DND-41 (cell line): Measurements from ENCODE around the gene SELENOH.

ENCODE experiments used
- ATAC-seq: fragments of 200-7000 bp; cut with Tn5 transposase; 3 replicates; pipeline ENCODE4 v1.9.1; 2021; ENCODE audit warnings: low read depth; ENCODE audit not compliant: insufficient read depth
- DNase-seq: peaks from one replicate; pipeline ENCODE4 v3.0.0-alpha.2; 2020
- H2AFZ ChIP-seq: 2 replicates; pipeline ENCODE4 v1.6.0; 2012; ENCODE audit warnings: low read depth, low read length
- H3K27ac ChIP-seq: 2 replicates; pipeline ENCODE4 v1.5.1; 2012; ENCODE audit warnings: low read length, inconsistent platforms
- H3K27me3 ChIP-seq: fragments of 200-600 bp; sonication (generic); 2 replicates; pipeline ENCODE4 v1.6.0; 2012; ENCODE audit warnings: low read length, mild to moderate bottlenecking, inconsistent platforms; ENCODE audit not compliant: insufficient read depth, poor library complexity
- H3K36me3 ChIP-seq: 2 replicates; pipeline ENCODE4 v1.5.1; 2012; ENCODE audit warnings: low read length, inconsistent platforms; ENCODE audit not compliant: insufficient read depth
- H3K4me1 ChIP-seq: 2 replicates; pipeline ENCODE4 v1.5.1; 2012; ENCODE audit warnings: mild to moderate bottlenecking, low read length; ENCODE audit not compliant: insufficient read depth
- H3K4me2 ChIP-seq: 2 replicates; pipeline ENCODE4 v1.6.0; 2012; ENCODE audit warnings: mild to moderate bottlenecking, moderate library complexity, low read length, inconsistent platforms; ENCODE audit not compliant: insufficient read depth
- H3K4me3 ChIP-seq, 2 experiments: fragments of 200-600 bp in 1 of 2; shearing (Covaris generic) in 1 of 2; 2 replicates each; pipeline ENCODE4 v1.5.1; 2012 to 2016; ENCODE audit warnings: inconsistent platforms in 2 of 2, low read length in 2 of 2, mild to moderate bottlenecking in 2 of 2, low read depth in 1 of 2, moderate library complexity in 1 of 2
- H3K79me2 ChIP-seq: 2 replicates; pipeline ENCODE4 v1.6.0; 2012; ENCODE audit warnings: low read length, inconsistent platforms; ENCODE audit not compliant: insufficient read depth
- H3K9ac ChIP-seq: 2 replicates; pipeline ENCODE4 v1.6.0; 2012; ENCODE audit warnings: low read depth, mild to moderate bottlenecking, inconsistent platforms, low read length, moderate library complexity
- H3K9me3 ChIP-seq: 2 replicates; pipeline ENCODE4 v1.5.1; 2012; ENCODE audit warnings: low read length, moderate library complexity, mild to moderate bottlenecking, inconsistent platforms; ENCODE audit not compliant: insufficient read depth, severe bottlenecking
- H4K20me1 ChIP-seq: 2 replicates; pipeline ENCODE4 v1.6.0; 2012; ENCODE audit warnings: low read length; ENCODE audit not compliant: insufficient read depth
- CTCF ChIP-seq: IDR thresholded peaks from 2 replicates; pipeline ENCODE4 v1.5.1; 2012; ENCODE audit warnings: borderline replicate concordance, low read length, moderate library complexity, mild to moderate bottlenecking; ENCODE audit not compliant: poor library complexity, severe bottlenecking; ENCODE audit errors: extremely low read depth
- EZH2 ChIP-seq: IDR thresholded peaks from 3 replicates; pipeline ENCODE4 v1.6.1; 2012; ENCODE audit warnings: borderline replicate concordance, low read depth, mild to moderate bottlenecking, moderate library complexity, low read length, inconsistent platforms; ENCODE audit not compliant: severe bottlenecking

SELENOH gene

GRCh38 chr11:57709802-57710367 is 31.4 kb upstream of the SELENOH start:
- Histone ChIP-seq H3K4me1 (peaks cover 39% of the 10 kb centered on the region), H3K9ac (no peak overlapping the region), H3K4me3 (no peak overlapping the region), H3K27me3 (no peaks in the 10 kb centered on the region), H3K4me2 (peak overlapping the region; percentile 75; the same call in 1 of the 2 replicates), H3K27ac (no peak overlapping the region), H3K9me3 (no peaks in the 10 kb centered on the region), H3K36me3 (peaks cover 45% of the 10 kb centered on the region), H4K20me1 (peaks cover 8% of the 10 kb centered on the region; the same call in 1 of the 2 replicates), H2AFZ (no peak overlapping the region), H3K79me2 (peaks cover 79% of the 10 kb centered on the region)
- no peak for DNase-seq
- ATAC-seq: no peak
- TF ChIP-seq CTCF (no peak), EZH2 (no peak)

DNA sequence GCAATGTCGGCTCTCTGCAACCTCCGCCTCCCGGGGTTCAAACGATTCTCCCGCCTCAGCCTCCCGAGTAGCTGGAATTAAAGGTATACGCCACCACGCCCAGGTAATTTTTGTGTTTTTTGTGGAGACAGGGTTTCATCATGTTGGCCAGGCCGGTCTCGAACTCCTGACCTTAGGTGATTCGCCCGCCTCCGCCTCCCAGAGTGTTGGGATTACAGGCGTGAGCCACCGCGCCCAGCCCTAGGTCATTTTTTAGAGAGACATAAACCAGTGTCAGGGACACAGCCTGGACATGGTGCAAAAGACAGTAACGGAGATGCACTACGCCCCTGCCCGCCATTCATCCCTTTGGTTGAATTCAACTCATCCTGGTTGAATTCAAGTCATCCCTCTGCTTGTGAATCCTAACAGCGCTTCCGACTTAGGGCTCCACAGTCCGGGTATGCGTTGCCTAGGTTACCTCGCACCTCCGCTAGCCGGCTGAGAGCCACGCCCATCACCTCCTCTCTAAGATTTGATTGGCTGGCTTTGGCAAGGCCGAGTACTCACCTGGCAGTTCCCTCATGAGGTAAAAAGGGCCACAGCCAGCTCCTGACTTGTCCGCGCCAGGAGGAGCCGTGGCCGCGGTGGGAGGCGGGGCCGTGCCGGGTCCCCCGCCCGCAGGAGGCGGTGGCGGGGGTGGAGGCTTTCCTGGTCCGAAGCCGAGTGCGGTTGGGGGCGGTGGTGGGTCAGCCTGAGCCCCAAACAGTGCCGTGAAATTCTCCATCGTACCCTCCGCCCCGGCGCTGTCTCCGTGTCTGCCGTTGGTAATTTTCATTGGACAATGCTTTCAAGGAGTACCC is 29.7 kb upstream of the SELENOH start, which contains the start of gene MED19:
Gene MED19 (minus strand): TSS at position 802 of the 842 bp plus-strand sequence. CDS start 36 bp downstream, at position 766.
- Histone ChIP-seq H2AFZ (peak within 1 kb of the TSS; percentile 82), H3K79me2 (peaks cover 81% of the 10 kb centered on the region), H3K9me3 (no peaks in the 10 kb centered on the region), H3K9ac (peak within 1 kb of the TSS; percentile 68), H4K20me1 (peaks cover 7% of the 10 kb centered on the region; the same call in 1 of the 2 replicates), H3K27ac (peak within 1 kb of the TSS; percentile 85), H3K36me3 (peaks cover 41% of the 10 kb centered on the region), H3K4me3 (peak within 1 kb of the TSS; percentile 82 to 87), H3K27me3 (no peaks in the 10 kb centered on the region), H3K4me1 (peaks cover 40% of the 10 kb centered on the region), H3K4me2 (peak within 1 kb of the TSS; percentile 86)
- no peak for TF ChIP-seq EZH2
- no peak for TF ChIP-seq CTCF
- ATAC-seq (peak; percentile 22), DNase-seq (peak; percentile 61)

- ATAC-seq: peak; percentile 94
- H3K9me3 ChIP-seq: no peaks in the 10 kb centered on the region
- peak; percentile 95 for DNase-seq
- H3K9ac ChIP-seq: peak within 1 kb of the TSS; percentile 68
- peak within 1 kb of the TSS; percentile 85 for H3K27ac ChIP-seq
- H3K4me1 ChIP-seq: peaks cover 40% of the 10 kb centered on the region
- peak within 1 kb of the TSS; percentile 82 to 87 for H3K4me3 ChIP-seq
- H3K4me2 ChIP-seq: peak within 1 kb of the TSS; percentile 86
- TF ChIP-seq EZH2: no peak
- peak; percentile 16 for TF ChIP-seq CTCF
- H3K36me3 ChIP-seq: peaks cover 36% of the 10 kb centered on the region
- H4K20me1 ChIP-seq: peaks cover 7% of the 10 kb centered on the region; the same call in 1 of the 2 replicates
- H3K79me2 ChIP-seq: peaks cover 76% of the 10 kb centered on the region
- no peaks in the 10 kb centered on the region for H3K27me3 ChIP-seq
- H2AFZ ChIP-seq: peak within 1 kb of the TSS; percentile 82
These were observed 28.8 kb upstream of the SELENOH start, which contains the start of gene TMX2 for GRCh38 chr11:57712256-57713150. TSS of gene TMX2 (plus strand) at chr11:57712593. CDS start at chr11:57712619, 26 bp downstream.
